HG03060 (cell line): Measurements from ENCODE around the gene FOXK1.
"Not testable (repeated sequence)": the region's sequence is repeated elsewhere in the genome, so short reads cannot be mapped to it uniquely, and the experiment has no call there.

Experiments
- ATAC-seq: cut with Tn5 transposase; IDR thresholded peaks from one replicate; pipeline ENCODE4 v1.9.1; 2021; ENCODE audit warnings: low read depth, moderate number of reproducible peaks; ENCODE audit not compliant: unreplicated experiment

FOXK1 gene

DNA sequence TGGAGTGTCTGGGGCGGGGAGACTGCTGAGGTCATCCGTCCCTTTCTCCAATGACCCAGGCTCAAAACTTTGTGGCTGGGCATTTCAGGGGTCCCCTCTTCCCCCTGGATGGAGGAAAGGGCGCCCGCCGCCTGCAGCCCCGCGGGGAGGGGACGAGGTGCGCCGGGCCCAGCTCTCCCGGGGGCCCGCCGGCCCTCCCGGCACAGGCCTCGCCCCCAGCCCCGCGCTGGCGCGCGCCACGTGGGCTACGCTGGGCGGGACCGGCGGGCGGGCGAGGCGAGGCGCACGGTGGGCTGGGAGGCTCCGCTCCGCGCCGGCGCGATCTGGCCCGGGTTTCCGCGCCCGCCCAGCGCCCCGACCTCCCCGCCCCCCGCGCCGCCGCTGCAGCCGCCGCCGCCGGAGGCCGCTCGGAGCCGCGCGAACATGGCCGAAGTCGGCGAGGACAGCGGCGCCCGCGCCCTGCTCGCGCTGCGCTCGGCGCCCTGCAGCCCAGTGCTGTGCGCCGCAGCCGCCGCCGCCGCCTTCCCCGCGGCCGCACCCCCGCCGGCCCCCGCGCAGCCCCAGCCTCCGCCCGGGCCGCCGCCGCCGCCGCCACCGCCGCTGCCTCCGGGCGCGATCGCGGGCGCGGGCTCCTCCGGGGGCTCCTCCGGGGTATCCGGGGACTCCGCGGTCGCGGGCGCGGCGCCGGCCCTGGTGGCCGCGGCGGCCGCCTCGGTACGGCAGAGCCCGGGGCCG, at the start of gene FOXK1:
Gene FOXK1 (plus strand): TSS at position 410 of the 735 bp plus-strand sequence. CDS start 14 bp downstream, at position 424.
- ATAC-seq = no peak

- no peak for ATAC-seq
Measured at GRCh38 chr7:4633012-4633411, 49.1 kb upstream of the FOXK1 start.

- ATAC-seq = no peak
Measured at GRCh38 chr7:4634166-4634565, 47.9 kb upstream of the FOXK1 start.

DNA sequence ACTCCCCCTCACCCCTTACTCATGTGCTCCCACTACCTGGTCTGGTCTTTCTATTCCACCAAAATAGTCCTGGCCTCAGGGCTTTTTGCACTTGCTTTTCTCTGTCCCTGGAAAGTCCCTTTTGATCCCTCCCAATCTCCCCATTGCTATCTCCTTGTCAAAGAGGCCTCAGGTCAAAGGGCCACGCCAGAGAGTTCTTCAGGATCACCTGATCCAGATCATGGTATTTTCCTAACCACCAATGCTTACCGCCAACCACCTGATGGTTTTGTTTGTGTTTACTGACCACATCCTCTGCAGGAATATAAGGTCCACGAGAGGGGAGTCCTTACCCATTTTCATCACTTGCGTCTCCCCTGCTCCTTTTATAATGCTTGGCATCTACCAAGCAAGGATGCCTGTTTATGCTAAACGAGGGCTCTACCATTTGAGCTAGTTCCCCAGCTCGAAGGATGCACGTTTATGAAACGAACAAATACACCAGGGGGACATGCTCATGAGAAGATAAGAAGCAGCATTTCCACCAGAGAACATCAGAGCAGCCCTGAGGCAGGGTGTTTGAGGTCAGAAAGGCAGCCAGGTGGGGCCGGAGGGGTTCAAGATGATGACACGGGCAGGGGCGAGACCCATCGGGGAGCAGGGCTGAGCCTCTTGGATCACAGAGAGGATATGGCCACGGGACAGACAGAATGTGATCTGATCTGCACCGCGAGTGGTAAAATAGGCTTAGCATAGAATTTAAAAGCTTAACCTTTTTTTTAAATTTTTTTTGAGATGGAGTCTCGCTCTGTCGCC, 43.1 kb upstream of the FOXK1 start:
- ATAC-seq = no peak

DNA sequence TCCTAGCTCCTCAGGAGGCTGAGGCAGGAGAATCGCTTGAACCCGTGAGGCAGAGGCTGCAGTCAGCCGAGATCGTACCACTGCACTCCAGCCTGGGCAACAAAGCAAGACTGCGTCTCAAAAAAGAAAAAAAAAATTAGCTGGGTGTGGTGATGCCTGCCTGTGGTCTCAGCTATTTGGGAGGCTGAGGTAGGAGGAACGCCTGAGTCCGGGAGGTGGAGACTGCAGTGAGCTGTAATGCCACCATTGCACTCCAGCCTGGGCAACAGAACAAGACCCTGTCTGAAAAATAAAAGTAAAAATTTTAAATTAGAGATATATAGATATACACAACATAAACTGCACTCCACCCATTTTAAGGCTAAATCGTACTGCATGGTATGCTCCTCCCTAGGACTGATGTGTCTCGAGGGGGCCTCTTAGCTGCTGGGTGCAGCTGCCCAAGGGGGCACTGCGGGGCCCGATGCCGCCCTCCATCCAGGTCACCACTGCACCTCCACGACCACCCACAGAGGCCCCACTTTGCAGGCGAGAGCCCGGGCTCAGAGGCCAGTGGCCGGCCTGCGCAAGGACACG, 40.9 kb upstream of the FOXK1 start:
- no peak for ATAC-seq

DNA sequence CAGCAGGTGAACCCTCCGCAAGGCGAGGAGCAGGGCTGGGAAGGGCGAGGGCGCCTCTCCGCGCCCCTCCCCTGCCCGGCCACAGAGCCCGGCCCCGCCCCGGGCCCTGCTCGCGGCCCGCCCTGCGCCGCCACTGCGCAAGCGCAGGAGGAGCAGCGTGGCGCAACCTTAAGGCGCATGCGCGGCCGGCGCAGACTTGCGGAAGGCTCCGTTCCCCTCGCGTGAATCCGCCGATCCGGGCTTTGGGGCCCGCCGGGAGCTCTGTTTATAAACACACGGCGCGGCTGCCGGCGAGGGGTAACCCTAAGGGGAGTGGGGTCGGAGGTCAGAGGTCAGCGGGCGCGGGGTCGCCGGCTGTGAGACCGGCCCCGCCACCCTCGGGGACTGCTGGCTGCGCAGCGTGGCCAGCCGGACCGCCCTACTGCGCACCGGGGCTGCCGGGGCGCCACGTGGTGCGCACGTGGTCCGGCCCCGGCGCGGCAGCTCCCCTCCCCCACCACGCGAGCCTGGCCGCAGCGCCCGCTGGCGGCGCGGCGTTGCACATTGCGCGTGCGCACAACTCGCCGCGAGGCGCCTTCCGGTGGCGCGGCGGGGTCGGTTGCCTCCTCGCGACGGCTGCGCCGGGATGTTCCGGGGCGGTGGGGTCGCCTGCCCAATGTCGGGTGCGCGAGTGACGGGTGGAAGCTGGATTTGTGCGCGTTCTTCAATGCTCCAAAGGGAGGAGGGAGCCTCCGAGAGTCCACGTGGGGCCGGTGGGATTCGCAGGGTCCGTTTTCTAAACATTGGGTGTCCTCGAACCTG, 40.2 kb upstream of the FOXK1 start:
- ATAC-seq = peak; percentile 62

DNA sequence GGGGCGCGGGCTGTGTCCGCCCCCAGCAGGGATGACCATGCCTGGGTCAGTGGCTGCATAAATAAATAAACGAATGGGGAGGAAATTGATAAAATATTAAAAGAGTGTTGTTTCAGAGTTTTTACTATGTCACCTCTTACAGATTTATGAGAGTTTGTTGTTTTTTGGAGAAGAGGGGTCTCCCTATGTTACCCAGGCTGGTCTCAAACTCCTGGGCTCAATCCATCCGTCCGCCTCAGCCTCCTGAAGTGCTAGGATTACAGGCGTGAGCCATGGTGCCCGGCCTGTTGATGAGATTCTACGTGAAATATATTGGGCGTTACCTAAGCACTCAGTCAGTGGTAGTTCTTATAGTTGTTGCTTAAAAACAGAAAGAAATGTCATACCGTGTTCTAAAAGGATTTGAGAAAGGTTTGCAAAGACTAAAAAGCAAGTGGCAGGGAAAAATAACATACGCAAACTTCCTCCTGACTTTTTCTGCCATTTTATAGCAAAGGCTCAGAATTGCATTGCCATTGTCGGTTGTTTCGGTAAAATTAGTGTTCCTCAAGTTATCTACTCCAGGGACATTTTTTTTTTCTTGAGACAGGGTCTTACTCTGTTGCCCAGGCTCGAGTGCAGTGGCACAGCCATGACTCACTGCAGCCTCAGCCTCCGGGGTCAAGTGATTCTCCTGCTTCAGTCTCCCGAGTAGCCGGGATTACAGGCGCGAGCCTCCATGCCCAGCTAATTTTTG, 39.5 kb upstream of the FOXK1 start:
- ATAC-seq = no peak

DNA sequence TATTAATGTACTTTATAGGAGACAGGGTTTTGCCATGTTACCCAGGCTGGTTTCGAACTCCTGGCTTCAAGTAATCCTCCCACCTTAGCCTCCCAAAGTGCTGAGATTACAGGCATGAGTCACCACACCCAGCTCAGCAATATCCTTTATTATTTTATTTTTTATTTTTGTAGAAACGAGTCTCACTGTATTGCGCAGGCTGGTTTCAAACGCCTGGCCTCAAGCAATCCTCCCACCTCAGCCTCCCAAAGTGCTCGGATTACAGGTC, 39.0 kb upstream of the FOXK1 start:
- ATAC-seq = not testable (repeated sequence)

DNA sequence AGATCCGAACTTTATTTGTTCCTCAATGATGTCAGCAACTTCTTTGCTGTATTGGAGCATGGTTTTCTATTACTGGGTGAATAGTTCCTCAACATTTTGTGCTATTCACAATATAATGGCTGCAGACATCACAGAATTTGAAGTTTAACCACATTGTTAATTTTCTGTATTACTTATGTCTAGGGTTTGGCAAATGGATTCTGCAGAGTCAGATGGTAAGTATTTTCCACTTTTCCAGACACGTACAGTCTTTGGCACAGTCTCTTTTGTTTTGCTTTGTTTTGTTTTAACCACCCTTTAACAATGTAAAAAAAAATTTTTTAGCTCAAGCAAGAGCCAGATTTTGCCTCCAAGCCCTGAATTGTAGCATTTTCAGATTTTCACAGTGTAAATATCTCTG, 36.8 kb upstream of the FOXK1 start:
- no peak for ATAC-seq

GRCh38 chr7:4648111-4648510, 34.0 kb upstream of the FOXK1 start:
- ATAC-seq = no peak

GRCh38 chr7:4650433-4651047, 31.6 kb upstream of the FOXK1 start:
- no peak for ATAC-seq

DNA sequence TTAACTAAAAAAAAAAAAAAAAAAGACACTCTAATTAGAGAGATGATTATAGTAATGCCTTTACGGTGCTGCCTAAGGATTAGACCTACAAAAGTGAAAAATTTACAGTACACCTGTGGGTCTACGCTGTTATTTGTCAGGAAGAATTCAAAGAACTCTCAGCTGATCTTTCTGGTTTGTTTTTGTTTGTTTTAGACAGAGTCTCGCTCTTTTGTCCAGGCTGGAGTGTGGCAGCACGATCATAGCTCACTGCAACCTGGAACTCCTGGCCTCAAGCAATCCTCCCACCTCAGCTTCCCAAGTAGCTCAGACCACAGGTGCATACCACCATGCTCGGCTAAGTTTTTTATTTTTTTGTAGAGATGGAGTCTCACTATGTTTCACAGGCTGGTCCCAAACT, 28.3 kb upstream of the FOXK1 start:
- no peak for ATAC-seq

DNA sequence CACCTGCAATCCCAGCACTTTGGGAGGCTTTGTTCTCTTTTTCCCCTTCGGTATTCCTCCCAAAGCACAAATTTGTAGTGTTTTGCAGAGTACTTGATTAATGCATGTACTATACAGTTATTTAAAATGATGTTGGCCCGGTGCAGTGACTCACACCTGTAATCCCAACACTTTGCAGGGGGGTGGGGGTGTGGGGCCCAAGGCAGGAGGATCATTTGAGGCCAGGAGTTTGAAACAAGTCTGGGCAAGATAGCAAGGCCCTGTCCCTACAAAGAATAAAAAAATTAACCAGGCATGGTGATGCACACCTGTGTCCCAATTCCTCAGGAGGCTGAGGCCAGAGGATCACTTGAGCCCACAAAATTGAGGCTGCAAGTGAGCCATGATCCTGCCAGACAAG, 26.8 kb upstream of the FOXK1 start:
- no peak for ATAC-seq

GRCh38 chr7:4655896-4656295, 26.2 kb upstream of the FOXK1 start:
- no peak for ATAC-seq

DNA sequence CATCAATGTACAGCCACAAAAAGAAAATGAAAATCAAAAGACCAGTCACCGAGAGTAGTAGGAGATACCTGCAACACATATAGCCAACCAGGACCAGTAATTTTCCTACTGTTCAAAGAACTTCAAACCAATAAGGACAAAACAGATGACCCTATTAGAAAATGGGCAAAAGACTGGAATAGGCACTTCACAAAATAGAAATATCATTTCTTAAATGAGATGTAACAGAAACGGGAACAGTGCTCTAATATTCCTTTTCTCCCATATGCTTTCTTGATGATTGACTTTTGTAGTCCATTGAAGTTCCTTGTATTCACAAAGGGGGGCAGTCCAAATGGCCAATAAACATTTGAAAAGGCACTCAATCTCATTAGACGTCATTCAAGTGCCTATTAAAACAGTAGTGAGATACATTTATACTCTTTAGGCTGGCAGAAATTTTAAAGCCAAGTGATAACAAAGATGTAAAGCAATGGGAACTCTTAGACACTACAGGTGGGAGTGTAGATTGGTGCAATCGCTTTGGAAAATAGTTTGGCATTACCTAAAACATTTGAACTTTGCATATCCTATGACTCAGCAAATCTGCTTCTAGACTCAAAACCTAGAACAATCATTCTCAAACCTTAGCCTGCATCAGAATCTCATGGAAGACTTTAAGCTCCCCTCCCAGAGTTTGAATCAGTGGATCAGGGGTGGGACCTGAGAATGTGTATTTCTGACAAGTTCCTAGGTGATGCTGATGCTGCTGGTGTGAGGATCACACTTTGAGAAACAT, 24.3 kb upstream of the FOXK1 start:
- no peak for ATAC-seq

DNA sequence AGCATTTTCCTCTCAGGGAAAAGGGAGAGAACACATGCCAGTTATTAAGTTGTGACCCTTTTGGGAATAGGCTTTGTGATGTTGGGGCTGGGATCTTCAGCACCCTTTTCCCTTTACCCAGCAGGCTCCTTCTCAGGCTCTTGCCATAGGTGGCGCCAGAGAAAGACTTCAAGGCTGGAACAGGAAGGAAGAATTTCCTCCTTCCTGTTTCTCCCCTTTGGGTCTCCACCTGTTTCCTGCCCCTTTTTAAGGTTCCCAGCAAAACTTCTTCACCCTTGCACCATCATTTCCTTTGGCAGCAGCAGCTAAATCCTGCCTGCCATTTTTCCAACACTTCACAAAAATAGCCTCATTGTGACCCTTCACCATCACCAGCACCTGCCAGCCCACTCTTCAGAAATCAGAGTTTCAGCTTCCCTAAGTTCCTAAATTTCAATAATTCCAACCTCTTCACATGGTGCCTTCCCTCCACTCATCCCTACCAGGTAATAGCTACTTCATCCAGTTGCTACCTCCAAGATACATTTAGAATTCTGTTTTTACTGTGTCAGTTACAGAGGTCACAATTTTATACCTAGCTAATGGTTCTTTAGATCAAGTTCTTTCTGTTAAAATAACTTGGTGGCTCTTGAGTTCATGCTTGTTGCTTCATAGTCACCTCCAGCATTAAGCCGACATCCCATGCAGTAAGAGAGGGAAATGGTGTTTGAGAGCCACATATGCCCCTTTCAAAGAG, 22.4 kb upstream of the FOXK1 start:
- no peak for ATAC-seq

- ATAC-seq = no peak
Measured at GRCh38 chr7:4661871-4662270, 20.2 kb upstream of the FOXK1 start.

DNA sequence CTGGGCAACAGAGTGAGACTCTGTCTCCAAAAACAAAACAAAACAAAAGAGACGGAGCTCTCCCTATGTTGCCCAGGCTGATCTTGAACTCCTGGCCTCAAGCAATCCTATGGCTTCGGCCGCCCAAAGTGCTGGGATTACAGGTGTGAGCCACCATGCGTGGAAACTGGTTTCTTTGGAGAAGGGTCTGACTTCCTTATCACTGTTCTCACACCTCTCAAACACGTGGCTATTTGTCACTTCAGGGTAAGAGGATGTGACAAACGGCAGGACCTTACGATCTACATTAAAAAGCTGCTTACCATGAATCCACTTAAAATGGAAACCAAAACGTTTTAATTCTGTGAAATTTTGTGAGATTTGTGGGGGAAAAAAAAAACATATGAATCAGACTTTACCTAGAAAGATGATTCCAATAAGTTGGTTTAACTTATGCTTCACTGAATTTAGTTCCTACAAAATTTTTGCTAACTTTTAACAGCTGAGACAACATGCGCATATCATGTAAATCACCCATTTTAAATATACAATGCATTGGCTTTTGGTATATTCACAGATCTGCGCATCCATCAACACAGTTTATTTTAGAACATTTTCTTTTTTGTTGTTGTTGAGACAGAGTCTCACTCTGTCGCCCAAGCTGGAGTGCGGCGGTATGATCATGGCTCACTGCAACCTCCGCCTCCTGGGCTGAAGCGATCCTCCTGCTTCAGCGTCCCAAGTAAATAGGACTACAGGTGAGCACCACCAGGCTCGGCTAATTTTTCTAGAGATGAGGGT, 18.7 kb upstream of the FOXK1 start:
- ATAC-seq = no peak
